Neural crest cell (in vitro differentiated cells): ENCODE measurements around the gene MRGPRF. TPM values are rescaled to one million over a fixed set of nuclear protein-coding genes. Genes with fewer than 3 reads are reported as not detected.
A peak's percentile ranks its signal among the peaks of the same experiment; 100 is the strongest.

Source experiments
- DNase-seq: peaks from one replicate; pipeline ENCODE4 v3.0.0; 2021; ENCODE audit warnings: low read depth, mixed read lengths, low spot score
- H3K27ac Mint-ChIP-seq: one replicate; pipeline ENCODE4 v1.8.0; 2021; ENCODE audit warnings: mild to moderate bottlenecking, mixed read lengths; ENCODE audit not compliant: unreplicated experiment
- H3K27me3 Mint-ChIP-seq: 2 replicates; pipeline ENCODE4 v1.8.0; 2021; ENCODE audit warnings: low read depth, mild to moderate bottlenecking, mixed read lengths
- H3K36me3 Mint-ChIP-seq: 2 replicates; pipeline ENCODE4 v1.8.0; 2021; ENCODE audit warnings: low read depth, mild to moderate bottlenecking, mixed read lengths
- H3K4me1 Mint-ChIP-seq: 2 replicates; pipeline ENCODE4 v1.8.0; 2021; ENCODE audit warnings: mixed read lengths
- H3K4me3 Mint-ChIP-seq: one replicate; pipeline ENCODE4 v1.8.0; 2021; ENCODE audit warnings: mild to moderate bottlenecking, mixed read lengths
- H3K9me3 Mint-ChIP-seq: 2 replicates; pipeline ENCODE4 v1.8.0; 2021; ENCODE audit warnings: mixed read lengths
- CTCF ChIP-seq: fragments of 200-600 bp; sonication (generic); conservative IDR thresholded peaks from 2 replicates; pipeline ENCODE4 v1.5.0; 2021; ENCODE audit warnings: antibody characterized with exemption, mild to moderate bottlenecking
- total RNA-seq: library from RNA; stranded (reverse); gene quantifications from 2 replicates; pipeline ENCODE4 v1.2.1, GENCODE V29; 2021

MRGPRF gene
- total RNA-seq, 1 donor from 2014 or later: 0.23 TPM

- Mint-ChIP-seq H3K9me3 (no peaks in the 10 kb centered on the region), H3K27ac (peak overlapping the region; percentile 35), H3K36me3 (no peaks in the 10 kb centered on the region), H3K4me1 (no peaks in the 10 kb centered on the region), H3K27me3 (no peaks in the 10 kb centered on the region), H3K4me3 (no peak overlapping the region)
- no peak for DNase-seq
- TF ChIP-seq CTCF: no peak
Measured at GRCh38 chr11:68962527-68963250, 50.4 kb downstream of the MRGPRF start.

GRCh38 chr11:68961245-68961644 is 51.8 kb downstream of the MRGPRF start:
- DNase-seq: no peak
- Mint-ChIP-seq H3K4me1 (no peaks in the 10 kb centered on the region), H3K9me3 (no peaks in the 10 kb centered on the region), H3K36me3 (no peaks in the 10 kb centered on the region), H3K27me3 (no peaks in the 10 kb centered on the region), H3K27ac (no peak overlapping the region), H3K4me3 (no peak overlapping the region)
- TF ChIP-seq CTCF: no peak

DNA sequence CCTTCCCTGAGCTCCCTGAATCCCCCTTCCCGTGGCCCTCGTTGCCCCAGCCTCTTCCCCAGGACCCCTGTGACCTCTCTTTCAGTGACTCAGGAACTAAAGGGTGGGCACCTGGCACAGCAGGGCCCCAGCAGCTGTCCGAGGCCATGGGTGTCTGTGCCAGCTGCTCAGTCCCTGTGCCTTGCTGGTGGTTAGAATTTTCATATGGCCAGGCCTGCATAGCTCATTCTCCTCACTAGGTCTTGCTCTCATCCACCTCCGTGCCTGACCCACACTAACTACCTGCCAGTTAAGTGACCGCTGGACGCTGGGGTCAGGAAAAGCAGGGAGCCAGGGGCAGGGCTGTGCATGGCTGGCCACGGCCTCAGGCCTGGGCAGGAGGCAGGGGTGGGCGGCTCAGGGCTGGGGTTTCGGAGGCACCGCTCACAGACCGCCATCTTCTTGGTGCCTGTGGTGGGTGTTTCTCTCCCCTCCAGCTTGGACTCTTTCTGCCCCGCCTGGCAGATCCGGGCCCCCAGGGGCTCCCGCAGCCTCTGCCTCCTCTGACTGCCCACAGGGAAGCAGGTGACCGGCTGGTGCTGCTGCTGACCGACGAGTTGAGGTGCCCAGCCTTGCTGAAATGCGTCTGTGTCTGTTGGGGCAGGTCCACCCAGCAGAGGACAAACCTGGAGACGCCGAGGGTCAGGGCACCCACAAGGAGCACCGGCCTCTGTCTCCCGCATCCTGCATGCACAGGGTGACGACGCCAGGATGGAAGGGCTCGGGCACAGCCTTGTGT is 52.6 kb downstream of the MRGPRF start:
- no peaks in the 10 kb centered on the region for H3K9me3 Mint-ChIP-seq
- no peak for TF ChIP-seq CTCF
- DNase-seq: no peak
- no peaks in the 10 kb centered on the region for H3K36me3 Mint-ChIP-seq
- no peak overlapping the region for H3K27ac Mint-ChIP-seq
- H3K4me1 Mint-ChIP-seq: peaks cover under 1% of the 10 kb centered on the region
- H3K4me3 Mint-ChIP-seq: no peak overlapping the region
- no peaks in the 10 kb centered on the region for H3K27me3 Mint-ChIP-seq

DNA sequence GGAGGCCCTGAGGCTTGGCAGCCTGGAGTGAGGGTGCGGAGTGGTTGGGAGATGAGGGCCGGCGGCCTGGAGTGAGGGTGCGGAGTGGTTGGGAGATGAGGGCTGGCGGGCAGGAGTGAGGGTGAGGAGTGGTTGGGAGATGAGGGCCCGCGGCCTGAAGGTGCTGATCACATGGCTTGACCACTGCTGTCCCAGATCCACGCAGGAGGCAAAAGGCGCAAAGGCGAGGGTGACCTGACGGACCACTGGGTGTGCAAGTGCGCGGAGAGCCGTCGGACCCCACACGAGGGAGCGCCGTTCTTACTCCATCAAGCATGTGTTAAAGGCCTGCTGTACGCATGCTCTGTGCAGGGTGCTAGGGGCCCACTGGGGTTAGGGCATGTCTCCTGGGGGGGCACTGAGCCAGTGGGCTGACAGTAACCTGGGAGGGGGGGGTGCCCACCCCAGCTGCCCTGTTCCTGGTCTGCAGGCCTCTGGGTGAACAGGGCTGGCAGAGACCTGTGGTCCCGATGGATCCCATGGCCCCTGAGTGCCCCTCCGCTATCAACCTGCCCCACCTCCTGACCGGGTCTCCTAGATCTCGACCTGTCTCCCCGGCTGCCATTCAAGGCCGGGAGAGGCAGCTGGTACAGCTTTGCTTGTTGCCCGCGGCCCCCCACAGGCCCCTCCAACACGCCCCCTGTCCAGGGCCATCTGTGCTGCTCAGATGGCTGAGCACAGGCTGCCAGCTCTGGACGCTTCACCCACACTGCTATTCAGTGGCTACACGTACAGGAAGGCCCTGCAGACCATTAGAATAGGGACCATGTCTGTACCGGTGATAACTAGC is 53.4 kb downstream of the MRGPRF start:
- no peak for DNase-seq
- Mint-ChIP-seq H3K9me3 (no peaks in the 10 kb centered on the region), H3K27me3 (no peaks in the 10 kb centered on the region)

More for the DNA sequence above, 53.4 kb downstream of the MRGPRF start:
- Mint-ChIP-seq H3K27ac (peak overlapping the region; percentile 62), H3K4me3 (no peak overlapping the region), H3K36me3 (no peaks in the 10 kb centered on the region), H3K4me1 (peaks cover 4% of the 10 kb centered on the region)
- no peak for TF ChIP-seq CTCF
